IMR-90 (cell line): ENCODE data around the gene SEC24A. TPM values are rescaled to one million over a fixed set of nuclear protein-coding genes. Genes with fewer than 3 reads are reported as not detected.

Source experiments
- ATAC-seq: fragments of 200-7000 bp; cut with Tn5 transposase; 2 replicates; pipeline ENCODE4 v1.9.1; 2020; ENCODE audit warnings: low read depth, mild to moderate bottlenecking, moderate library complexity
- BruUV-seq: library from RNA; stranded (reverse); fragments of 400-500 nt; replicated peaks from 2 replicates; lab custom pipeline; 2021; lab: Mats Ljungman, UMichigan
- CTCF ChIA-PET: fragments of 300-600 bp; formaldehyde crosslinking; extraction: SDS; loops from one replicate; lab custom pipeline; 2021; ENCODE audit warnings: antibody characterized with exemption; lab: Yijun Ruan, JAX
- POLR2A ChIA-PET: fragments of 300-600 bp; sonication (Branson Sonifier 250); formaldehyde crosslinking; loops from one replicate; lab custom pipeline; 2022; ENCODE audit warnings: antibody characterized with exemption; ENCODE audit not compliant: unreplicated experiment; lab: Charles Lee
- DNase-seq: peaks from one replicate; pipeline ENCODE4 v3.0.0; 2013
- H2AFZ ChIP-seq: replicated peaks from 2 replicates; pipeline ENCODE3; 2013; ENCODE audit warnings: low read length, mild to moderate bottlenecking; ENCODE audit not compliant: poor library complexity
- H2AK5ac ChIP-seq: 2 replicates; pipeline ENCODE4 v1.6.1; 2013; ENCODE audit warnings: low read depth, low read length, inconsistent platforms
- H2AK9ac ChIP-seq: replicated peaks from 2 replicates; pipeline ENCODE3; 2013; ENCODE audit warnings: mild to moderate bottlenecking, low read depth, low read length, moderate library complexity; ENCODE audit not compliant: poor library complexity
- H2BK120ac ChIP-seq: 2 replicates; pipeline ENCODE4 v1.6.1; 2013; ENCODE audit warnings: low read depth, low read length, inconsistent platforms
- H2BK15ac ChIP-seq: 3 replicates; pipeline ENCODE4 v1.6.1; 2013; ENCODE audit warnings: low read depth, low read length, inconsistent platforms
- H2BK20ac ChIP-seq: 2 replicates; pipeline ENCODE4 v1.6.1; 2013; ENCODE audit warnings: low read depth, mild to moderate bottlenecking, inconsistent platforms, low read length, moderate library complexity
- H2BK5ac ChIP-seq: 2 replicates; pipeline ENCODE4 v1.6.1; 2013; ENCODE audit warnings: mild to moderate bottlenecking, low read depth, low read length, inconsistent platforms; ENCODE audit not compliant: poor library complexity, severe bottlenecking
- H3K14ac ChIP-seq: replicated peaks from 2 replicates; pipeline ENCODE4 v1.6.1; 2013; ENCODE audit warnings: low read depth, low read length, inconsistent platforms
- H3K18ac ChIP-seq: 2 replicates; pipeline ENCODE4 v1.6.1; 2013; ENCODE audit warnings: low read depth, low read length, control low read depth
- H3K23ac ChIP-seq: 2 replicates; pipeline ENCODE4 v1.6.1; 2013; ENCODE audit warnings: low read depth, low read length, inconsistent platforms
- H3K27ac ChIP-seq: 2 replicates; pipeline ENCODE4 v1.5.1; 2013; ENCODE audit warnings: mild to moderate bottlenecking, control low read depth, low read length; ENCODE audit not compliant: insufficient read depth
- H3K27me3 ChIP-seq: 2 replicates; pipeline ENCODE4 v1.6.1; 2013; ENCODE audit warnings: low read length; ENCODE audit not compliant: control insufficient read depth, insufficient read depth
- H3K36me3 ChIP-seq: 2 replicates; pipeline ENCODE4 v1.6.1; 2013; ENCODE audit warnings: low read length, mixed read lengths; ENCODE audit not compliant: control insufficient read depth, insufficient read depth
- H3K4ac ChIP-seq: 2 replicates; pipeline ENCODE4 v1.6.1; 2013; ENCODE audit warnings: low read depth, low read length, inconsistent platforms
- H3K4me1 ChIP-seq: 2 replicates; pipeline ENCODE4 v1.6.1; 2013; ENCODE audit warnings: low read length, mixed read lengths; ENCODE audit not compliant: control insufficient read depth, insufficient read depth
- H3K4me2 ChIP-seq: 2 replicates; pipeline ENCODE4 v1.6.1; 2013; ENCODE audit warnings: low read depth, mild to moderate bottlenecking, control low read depth, low read length, moderate library complexity
- H3K4me3 ChIP-seq: 2 replicates; pipeline ENCODE4 v1.5.1; 2013; ENCODE audit warnings: low read depth, mild to moderate bottlenecking, control low read depth, low read length, moderate library complexity; ENCODE audit not compliant: insufficient read depth
- H3K56ac ChIP-seq: 2 replicates; pipeline ENCODE4 v1.6.1; 2013; ENCODE audit warnings: low read length, inconsistent platforms; ENCODE audit not compliant: insufficient read depth; ENCODE audit errors: extremely low read depth
- H3K79me1 ChIP-seq, 2 experiments: 2 replicates each; pipeline ENCODE4 v1.6.1; 2013; ENCODE audit warnings: low read length in 2 of 2, inconsistent platforms in 1 of 2, low read depth in 1 of 2
- H3K9ac ChIP-seq: 2 replicates; pipeline ENCODE4 v1.6.1; 2013; ENCODE audit warnings: low read depth, low read length, control low read depth
- H3K9me1 ChIP-seq: 2 replicates; pipeline ENCODE4 v1.6.1; 2013; ENCODE audit warnings: low read length, inconsistent platforms; ENCODE audit not compliant: insufficient read depth
- H3K9me3 ChIP-seq: 2 replicates; pipeline ENCODE4 v1.6.1; 2013; ENCODE audit warnings: low read length; ENCODE audit not compliant: control insufficient read depth, insufficient read depth
- H4K20me1 ChIP-seq: 2 replicates; pipeline ENCODE4 v1.6.1; 2013; ENCODE audit warnings: low read length, inconsistent platforms; ENCODE audit not compliant: insufficient read depth
- H4K5ac ChIP-seq: 2 replicates; pipeline ENCODE4 v1.6.1; 2013; ENCODE audit warnings: mild to moderate bottlenecking, low read depth, low read length, control low read depth
- H4K8ac ChIP-seq, 2 experiments: 2 replicates each; pipeline ENCODE4 v1.6.1; 2013; ENCODE audit warnings: low read depth in 2 of 2, low read length in 2 of 2, control low read depth in 1 of 2, inconsistent platforms in 1 of 2
- H4K91ac ChIP-seq: 2 replicates; pipeline ENCODE4 v1.6.1; 2013; ENCODE audit warnings: low read depth, low read length, inconsistent platforms; ENCODE audit not compliant: insufficient read depth
- CEBPB ChIP-seq: IDR thresholded peaks from 2 replicates; pipeline ENCODE4 v1.6.1; 2012; ENCODE audit warnings: low read depth, low read length, improper control_type of control experiment
- ELK1 ChIP-seq: fragments of 150-350 bp; IDR thresholded peaks from 2 replicates; pipeline ENCODE4 v1.6.1; 2016; ENCODE audit warnings: low read depth, mild to moderate bottlenecking, low read length, moderate library complexity, borderline replicate concordance
- NFE2L2 ChIP-seq: fragments of 150-350 bp; IDR thresholded peaks from 2 replicates; pipeline ENCODE4 v1.6.1; 2016; ENCODE audit warnings: low read depth, mild to moderate bottlenecking, low read length
- USF2 ChIP-seq: fragments of 150-350 bp; IDR thresholded peaks from 2 replicates; pipeline ENCODE4 v1.6.1; 2017; ENCODE audit warnings: mild to moderate bottlenecking, antibody characterized with exemption, low read length, low read depth
- WGBS, 2 experiments: methylation state at CpG; one replicate each; pipeline versions ENCODE4 v1.1.5 to v1.1.7; 2013; ENCODE audit warnings: missing lambda C conversion rate in 2 of 2; ENCODE audit not compliant: insufficient read length in 1 of 2; ENCODE audit errors: extremely low coverage in 2 of 2; 5-methylcytosine and 5-hydroxymethylcytosine counted together
- dilution Hi-C: fragments of 300-500 bp; cut with HindIII; formaldehyde crosslinking; loops from one replicate; pipeline ENCODE4 v1.14.3; 2018; ENCODE audit warnings: low sequenced_read_pairs; ENCODE audit not compliant: unreplicated experiment
- in situ Hi-C: fragments of 300-500 bp; cut with MboI; formaldehyde crosslinking; loops from 3 replicates; pipeline ENCODE4 v1.14.3; 2019; ENCODE audit warnings: low sequenced_read_pairs, inconsistent platforms, mixed read lengths
- intact Hi-C: fragments of 100-400 bp; cut with micrococcal nuclease; formaldehyde crosslinking; loops from 2 replicates; pipeline ENCODE4 v1.10.0; 2022
- polyA plus RNA-seq, 3 experiments: library from polyadenylated mRNA; depleted of rRNA; stranded (reverse); fragments of >200 nt; gene quantifications; 2 replicates each; pipeline ENCODE4 v1.2.3, GENCODE V29; 2012; ENCODE audit warnings: low replicate concordance in 1 of 3
- total RNA-seq: library from RNA; depleted of rRNA; stranded (reverse); fragments of >200 nt; gene quantifications from 2 replicates; pipeline ENCODE4 v1.2.3, GENCODE V29; 2012

The SEC24A gene
- total and polyA plus RNA-seq, 2 of the 4 experiments (the other 2 are of a cell fraction) = 23.9 to 28.1 TPM

GRCh38 chr5:134609232-134609851, 39.2 kb upstream of the SEC24A start:
- ChIA-PET CTCF (no interaction called here), POLR2A (interaction anchor here (0.5 kb wide), 1 partner anchor 54 kb away, joined by 3 read pairs; no protein-coding TSS in a partner anchor)
- no peak for DNase-seq
- no peak overlapping the region for H3K27ac ChIP-seq
- H3K23ac ChIP-seq = no peak overlapping the region
- H3K9me3 ChIP-seq = no peaks in the 10 kb centered on the region
- dilution Hi-C loops (no loop called here), in situ Hi-C loops (no loop called here), intact Hi-C loops (no loop called here)
- H3K9ac ChIP-seq = no peak overlapping the region
- ATAC-seq = no peak
- no peak overlapping the region for H3K56ac ChIP-seq
- H3K4me2 ChIP-seq = no peak overlapping the region
- no peak overlapping the region for H2BK120ac ChIP-seq
- no peaks in the 10 kb centered on the region for H3K79me1 ChIP-seq
- peaks cover 42% of the 10 kb centered on the region for H3K36me3 ChIP-seq
- no peak overlapping the region for H4K91ac ChIP-seq
- no peak overlapping the region for H2BK5ac ChIP-seq
- H3K27me3 ChIP-seq = no peaks in the 10 kb centered on the region
- no peaks in the 10 kb centered on the region for H3K9me1 ChIP-seq
- H3K4ac ChIP-seq = no peak overlapping the region
- H3K4me1 ChIP-seq = no peaks in the 10 kb centered on the region
- H4K8ac ChIP-seq = no peak overlapping the region
- no peak overlapping the region for H3K4me3 ChIP-seq
- H2BK20ac ChIP-seq = no peak overlapping the region
- no peak overlapping the region for H2AK9ac ChIP-seq
- no peak overlapping the region for H3K18ac ChIP-seq
- H4K5ac ChIP-seq = no peak overlapping the region
- no CpG with 5 or more reads among the region's 3 CpGs for WGBS, 2 experiments
- no peaks in the 10 kb centered on the region for H4K20me1 ChIP-seq
- no peak overlapping the region for H2BK15ac ChIP-seq
- TF ChIP-seq ELK1 (no peak), CEBPB (no peak), NFE2L2 (no peak), USF2 (no peak)
- H3K14ac ChIP-seq = no peak overlapping the region
- no peak overlapping the region for H2AK5ac ChIP-seq
- H2AFZ ChIP-seq = no peak overlapping the region
- BruUV-seq = no TSS peak
